Stimulated activated CD4-positive, alpha-beta T cell treated with anti-CD3 and anti-CD28 coated beads, Interleukin-15, amount 100 ng/mL, for 48 hours (primary cell): Measurements from ENCODE around the gene MORF4L1.
"Not testable (repeated sequence)": the region's sequence is repeated elsewhere in the genome, so short reads cannot be mapped to it uniquely, and the experiment has no call there.

Experiments used
- DNase-seq, 2 donors: peaks; one replicate each; pipeline ENCODE4 v3.0.0-alpha.2; 2020; ENCODE audit warnings: low read depth in 2 of 2

Gene MORF4L1, protein sequence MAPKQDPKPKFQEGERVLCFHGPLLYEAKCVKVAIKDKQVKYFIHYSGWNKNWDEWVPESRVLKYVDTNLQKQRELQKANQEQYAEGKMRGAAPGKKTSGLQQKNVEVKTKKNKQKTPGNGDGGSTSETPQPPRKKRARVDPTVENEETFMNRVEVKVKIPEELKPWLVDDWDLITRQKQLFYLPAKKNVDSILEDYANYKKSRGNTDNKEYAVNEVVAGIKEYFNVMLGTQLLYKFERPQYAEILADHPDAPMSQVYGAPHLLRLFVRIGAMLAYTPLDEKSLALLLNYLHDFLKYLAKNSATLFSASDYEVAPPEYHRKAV

DNA sequence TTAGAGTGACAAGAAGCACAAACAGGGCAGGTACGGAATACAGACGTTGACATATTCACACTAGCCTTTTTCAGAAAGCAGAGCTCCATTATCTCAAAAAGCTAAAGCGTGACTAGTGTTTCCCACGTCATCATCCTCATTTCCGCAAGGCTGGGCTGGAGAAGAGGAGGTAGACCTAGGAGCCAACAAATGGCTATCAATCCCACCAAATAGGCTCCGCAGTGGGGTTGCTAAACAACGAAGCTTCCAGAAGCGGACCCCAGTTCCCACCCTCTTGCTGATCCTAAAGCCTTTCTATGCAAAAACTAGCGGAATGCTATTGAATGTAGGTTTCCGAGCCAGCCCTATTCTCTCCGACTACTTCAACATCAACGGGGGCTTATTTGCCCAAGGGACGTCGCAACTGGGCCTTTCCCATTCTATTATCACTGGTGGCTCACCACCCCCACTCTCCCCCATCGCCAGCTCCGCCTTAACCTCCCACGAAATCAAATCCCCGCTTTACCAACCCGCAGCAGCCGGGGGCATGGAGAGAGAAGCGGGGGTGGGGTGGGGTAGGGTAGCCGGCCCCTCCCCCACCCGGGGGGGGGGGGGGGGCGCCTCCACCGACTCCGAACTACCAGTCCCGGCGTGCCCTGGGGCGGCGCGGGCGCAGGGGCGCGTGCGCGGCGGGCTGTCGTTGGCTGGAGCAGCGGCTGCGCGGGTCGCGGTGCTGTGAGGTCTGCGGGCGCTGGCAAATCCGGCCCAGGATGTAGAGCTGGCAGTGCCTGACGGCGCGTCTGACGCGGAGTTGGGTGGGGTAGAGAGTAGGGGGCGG lies at the start of gene MORF4L1:
Gene MORF4L1, plus strand, starts transcription at position 736 of the 817 bp plus-strand sequence. CDS start 128 bp downstream, outside the sequence.
- peak; percentile 91 to 94 for DNase-seq

DNA sequence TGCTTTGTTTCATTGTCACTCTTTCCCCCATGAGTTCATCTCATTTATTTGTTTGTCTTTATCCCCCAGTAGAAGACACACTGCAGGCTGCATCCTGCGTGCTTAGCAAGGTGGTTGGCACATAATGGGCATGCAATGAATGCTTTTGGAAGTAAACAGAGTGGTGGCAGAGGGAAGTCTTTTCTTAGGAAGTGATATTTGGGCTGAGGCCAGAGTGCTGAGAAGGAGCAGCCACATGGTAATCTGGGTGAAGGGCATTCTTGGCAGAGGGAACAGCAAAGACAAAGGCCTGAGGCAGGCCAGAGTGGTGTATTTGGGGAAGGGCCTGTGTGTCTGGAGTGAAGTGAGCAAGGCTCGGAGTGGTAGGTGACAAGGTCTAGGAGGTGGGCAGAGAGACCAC lies 43.8 kb upstream of the MORF4L1 start:
- no peak for DNase-seq

DNA sequence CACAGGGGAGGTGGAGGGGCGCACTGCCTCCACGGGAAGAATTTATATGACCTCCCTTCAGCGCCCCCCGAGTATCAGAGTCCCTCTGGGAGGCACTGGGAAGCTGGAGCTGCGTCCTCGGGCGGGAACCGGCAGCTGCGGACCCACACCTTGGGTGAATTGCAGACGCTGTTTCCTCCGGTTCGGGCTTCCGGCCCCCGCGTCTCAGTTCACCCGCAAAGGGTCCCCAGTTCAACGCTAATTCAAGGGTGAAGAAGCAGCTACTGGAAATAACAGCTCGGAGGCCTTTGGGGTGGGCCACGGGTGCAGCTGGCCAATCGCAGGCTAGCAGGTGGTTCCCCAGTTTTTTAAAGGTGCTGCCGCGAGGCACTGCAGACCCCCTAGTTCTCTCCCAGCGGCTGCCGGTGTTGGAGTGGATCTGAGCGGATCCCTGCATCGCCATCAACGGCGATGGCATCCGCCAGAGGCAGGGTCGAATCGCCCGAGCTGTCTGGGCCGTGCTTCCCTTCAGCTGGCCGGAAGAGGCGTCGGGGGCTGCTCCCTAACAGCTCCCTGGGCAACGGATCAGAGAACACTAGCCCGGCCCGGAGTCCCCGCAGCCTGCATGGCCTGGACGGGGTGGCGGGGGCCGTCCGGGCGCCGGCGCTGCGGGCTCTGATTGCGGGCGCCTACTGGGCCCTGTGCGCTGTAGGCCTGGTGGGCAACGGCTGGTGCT lies 42.0 kb upstream of the MORF4L1 start:
- DNase-seq = no peak

DNA sequence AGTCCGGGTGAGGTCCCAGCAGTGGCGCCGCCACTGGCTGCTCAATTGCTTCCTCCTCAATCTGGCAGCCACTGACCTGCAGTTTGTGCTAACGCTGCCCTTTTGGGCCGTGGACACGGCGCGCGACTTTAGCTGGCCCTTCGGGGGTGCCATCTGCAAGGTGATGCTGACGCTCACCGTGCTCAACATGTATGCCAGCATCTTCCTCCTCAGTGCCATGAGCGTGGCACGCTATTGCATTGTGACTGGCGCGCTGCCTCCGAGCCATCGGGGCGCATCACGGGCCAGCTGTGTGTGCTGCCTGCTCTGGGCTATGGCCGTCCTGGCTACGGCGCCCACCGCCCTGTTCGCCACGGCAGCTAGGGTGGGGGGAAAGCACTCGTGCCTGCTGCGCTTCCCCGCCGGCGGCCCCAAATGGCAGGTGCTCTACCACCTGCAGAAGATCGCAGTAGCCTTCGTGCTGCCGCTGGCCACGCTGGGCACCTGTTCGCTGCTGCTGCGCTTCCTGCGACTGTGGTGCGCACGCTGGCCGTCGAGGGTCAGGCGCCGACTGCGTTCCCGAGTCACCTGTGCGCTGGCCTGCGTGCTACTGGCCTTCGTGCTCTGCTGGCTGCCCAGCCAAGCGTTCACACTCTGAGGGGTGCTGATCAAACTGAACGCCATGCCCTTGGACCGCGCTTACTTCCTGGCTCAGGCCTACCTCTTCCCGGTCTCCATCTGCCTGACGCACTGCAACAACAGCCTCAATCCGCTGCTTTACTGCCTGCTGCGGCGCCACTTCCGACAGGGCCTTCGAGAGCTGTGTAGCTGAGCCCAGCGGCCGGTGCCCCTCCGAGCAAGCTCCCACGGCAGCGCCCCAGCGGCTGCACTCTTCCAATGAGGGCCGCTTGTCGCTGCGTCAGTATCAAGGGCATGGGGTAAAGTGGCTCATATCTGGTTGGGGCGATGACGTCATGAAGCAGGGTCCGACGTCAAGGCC lies 41.2 kb upstream of the MORF4L1 start:
- no peak for DNase-seq

DNA sequence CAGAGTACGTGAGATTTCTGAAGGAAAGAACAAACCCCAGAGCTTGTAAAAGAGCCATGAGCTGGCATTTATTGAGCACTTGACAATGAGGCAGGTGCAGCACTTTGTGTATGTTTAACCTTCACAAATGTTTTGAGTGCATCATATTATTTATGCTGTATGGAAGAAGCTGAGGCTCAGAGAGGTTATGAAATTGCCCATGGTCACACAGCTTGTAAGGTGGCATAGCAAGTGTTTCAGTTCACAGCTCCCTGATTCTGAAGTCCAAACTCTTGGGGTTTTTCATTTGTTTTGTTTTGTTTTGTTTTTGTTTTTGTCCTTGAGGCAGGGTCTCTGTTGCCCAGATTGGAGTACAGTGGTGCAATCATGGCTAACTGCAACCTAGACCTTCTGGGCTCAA lies 36.4 kb upstream of the MORF4L1 start:
- no peak for DNase-seq

DNA sequence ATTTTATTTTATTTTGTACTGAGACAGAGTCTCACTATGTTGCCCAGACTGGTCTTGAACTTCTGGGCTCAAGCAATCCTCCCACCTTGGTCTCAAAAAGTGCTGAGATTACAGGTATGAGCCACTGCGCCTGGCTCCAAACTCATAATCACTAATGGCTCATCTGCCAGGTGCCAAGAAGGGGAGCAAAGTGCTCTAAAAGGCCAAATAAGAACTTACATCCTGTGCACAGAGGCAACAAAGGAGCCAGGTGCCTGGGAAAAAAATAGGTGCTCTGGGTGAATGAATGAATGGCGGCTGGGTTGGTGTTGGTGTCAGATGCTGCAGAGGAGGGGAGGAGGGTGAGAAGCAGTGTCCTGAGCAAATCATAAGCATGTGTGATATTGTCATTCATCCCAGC lies 35.6 kb upstream of the MORF4L1 start:
- DNase-seq = no peak

DNA sequence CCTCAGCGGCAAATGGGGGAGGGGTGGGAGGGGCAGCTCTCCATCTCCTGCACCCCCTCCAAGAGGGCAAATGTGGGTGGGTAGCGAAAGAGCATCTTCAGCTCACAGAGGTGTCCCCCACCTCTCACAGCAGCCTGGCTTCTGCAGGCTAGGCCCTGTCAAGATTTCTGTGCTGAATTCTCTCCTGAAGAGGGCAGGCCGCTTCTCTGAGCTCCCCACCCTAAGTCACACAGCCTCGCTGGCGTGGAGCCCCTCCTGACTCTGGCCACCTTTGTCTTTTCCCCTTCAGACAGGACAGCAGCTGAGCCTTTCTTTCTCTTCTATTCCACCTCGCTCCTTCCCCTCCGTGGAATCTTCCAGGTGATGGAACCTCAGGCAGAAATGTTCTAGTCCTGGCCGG lies 35.1 kb upstream of the MORF4L1 start:
- no peak for DNase-seq

DNA sequence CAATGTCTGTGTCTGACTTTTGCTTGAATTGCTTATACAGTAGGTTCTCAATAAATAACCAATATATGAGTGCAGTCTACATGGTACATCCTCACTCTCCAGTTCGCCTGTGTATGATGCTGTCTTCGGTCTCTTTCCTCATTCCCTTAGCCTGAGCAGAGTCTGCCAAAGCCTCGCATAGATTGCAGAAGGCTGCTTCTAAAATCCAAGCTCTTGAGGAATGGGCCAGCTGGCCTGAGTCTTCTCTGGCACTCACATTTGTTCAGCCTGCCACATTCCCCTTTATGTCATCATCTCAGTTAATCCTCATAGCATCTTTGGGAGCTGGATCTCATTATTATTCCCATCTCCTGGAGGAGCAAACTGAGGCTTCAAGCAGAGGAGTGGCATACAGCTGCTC lies 34.2 kb upstream of the MORF4L1 start:
- DNase-seq = no peak

DNA sequence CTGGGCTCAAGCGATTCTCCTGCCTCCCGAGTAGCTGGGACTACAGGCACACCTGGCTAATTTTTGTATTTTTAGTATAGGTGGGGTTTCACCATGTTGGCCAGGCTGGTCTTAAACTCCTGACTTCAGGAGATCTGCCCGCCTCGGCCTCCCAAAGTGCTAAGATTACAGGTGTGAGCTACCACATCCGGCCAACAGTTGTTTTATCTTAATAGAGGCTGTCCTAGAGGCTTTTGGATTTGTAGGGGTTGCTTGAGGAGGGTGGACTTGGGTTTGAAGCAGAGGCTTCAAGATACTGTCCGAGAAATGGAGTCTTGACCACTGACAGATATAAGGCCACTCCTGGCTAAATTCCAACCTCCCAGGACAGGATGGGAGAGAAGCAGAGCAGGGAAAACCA lies 33.5 kb upstream of the MORF4L1 start:
- DNase-seq = not testable (repeated sequence)

DNA sequence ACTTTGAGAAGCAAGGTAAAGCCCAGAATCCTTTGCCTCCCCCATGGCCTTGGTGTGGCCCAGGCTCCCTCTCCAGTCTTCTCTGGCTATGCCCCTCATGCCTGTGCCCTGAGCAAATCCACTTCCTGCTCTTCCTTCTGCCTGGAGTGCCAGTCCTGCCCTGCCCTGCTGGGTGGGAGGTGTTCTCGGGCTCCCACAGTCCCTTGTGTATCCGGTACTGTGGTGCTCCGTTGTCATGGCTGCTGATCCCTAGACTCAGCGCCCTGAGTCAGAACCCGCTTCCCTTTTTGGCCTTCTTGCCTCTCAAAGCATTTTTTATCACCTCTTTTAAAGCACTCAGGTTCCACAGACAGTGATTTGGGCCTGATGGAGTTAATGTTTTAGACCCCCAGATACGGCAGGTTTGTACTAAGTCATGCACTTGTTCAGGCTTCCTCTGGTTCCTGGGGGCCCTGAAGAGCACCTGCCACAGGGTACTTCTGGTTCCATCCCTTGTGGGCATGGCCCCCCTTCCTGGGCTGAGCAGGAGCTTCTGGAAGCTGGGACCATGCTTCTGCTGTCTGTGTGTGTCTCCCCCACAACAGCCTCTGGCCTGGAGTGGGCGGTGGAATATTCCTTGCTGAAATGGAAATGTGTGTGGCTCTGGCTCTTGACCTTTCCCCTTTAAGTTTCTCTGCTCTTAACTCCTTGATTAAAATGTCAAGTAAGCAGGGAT lies 31.9 kb upstream of the MORF4L1 start:
- DNase-seq = no peak

DNA sequence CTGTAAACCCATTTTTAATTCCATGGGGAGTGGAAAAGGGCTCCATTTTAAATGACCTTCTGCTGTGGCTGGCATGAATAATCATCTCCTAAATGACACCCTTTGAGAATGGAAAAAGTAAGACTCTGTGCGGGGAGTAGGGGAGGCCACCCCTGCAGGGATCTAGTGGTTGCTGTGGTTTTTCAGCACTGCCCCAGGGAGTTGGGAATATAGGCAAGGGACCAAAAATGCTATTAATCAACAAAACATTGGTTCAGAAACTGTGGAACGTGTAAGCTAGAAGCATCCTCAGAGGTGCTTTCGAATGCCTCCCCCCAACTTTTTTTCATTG lies 31.3 kb upstream of the MORF4L1 start:
- no peak for DNase-seq

DNA sequence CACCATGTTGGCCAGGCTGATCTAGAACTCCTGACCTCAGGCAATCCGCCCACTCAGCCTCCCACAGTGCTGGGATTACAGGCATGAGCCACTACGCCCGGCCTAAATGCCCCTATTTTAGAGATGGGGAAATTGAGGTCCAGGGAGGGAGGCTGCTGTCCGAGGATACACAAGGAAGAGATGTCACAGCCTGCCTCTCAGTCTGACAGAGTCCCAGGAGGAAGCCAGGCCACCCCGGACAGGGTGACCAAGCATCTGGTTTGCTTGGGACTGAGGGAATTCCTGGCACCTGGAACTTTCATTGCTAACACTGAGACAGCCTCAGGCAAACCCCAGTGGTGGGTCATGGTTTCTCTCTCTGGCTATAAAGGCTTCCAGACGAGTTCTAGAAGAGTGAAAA lies 30.8 kb upstream of the MORF4L1 start:
- DNase-seq = no peak

DNA sequence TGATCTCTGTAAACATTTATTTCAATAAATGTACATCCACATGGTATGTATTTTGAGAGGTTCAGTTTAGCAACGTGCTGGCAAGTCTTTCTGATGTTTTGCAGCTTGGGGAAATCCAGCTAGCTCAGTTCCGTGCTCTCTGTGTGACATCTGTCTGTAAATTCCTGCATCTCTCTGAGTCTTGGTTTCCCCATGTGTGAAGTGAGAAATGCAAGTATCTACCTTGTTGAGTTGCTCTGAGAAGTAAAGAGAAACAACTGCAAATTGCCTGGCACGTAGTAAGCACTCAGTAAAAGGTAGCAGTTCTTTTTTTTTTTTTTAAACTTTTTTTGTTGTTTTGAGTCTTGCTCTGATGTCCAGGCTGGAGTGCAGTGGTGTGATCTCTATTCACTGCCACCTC lies 30.2 kb upstream of the MORF4L1 start:
- no peak for DNase-seq

DNA sequence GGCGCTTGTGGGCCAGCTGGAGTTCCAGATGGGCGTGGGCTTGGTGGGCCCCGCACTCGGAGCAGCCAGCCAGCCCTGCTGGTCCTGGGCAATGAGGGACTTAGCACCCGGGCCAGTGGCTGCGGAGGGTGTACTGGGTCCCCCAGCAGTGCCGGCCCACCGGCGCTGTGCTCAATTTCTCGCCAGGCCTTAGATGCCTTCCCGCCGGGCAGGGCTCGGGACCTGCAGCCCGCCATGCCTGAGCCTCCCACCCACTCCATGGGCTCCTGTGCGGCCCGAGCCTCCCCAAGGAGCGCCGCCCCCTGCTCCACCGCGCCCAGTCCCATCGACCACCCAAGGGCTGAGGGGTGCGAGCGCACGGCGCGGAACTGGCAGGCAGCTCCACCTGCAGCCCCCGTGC lies 25.8 kb upstream of the MORF4L1 start:
- DNase-seq = not testable (repeated sequence)

DNA sequence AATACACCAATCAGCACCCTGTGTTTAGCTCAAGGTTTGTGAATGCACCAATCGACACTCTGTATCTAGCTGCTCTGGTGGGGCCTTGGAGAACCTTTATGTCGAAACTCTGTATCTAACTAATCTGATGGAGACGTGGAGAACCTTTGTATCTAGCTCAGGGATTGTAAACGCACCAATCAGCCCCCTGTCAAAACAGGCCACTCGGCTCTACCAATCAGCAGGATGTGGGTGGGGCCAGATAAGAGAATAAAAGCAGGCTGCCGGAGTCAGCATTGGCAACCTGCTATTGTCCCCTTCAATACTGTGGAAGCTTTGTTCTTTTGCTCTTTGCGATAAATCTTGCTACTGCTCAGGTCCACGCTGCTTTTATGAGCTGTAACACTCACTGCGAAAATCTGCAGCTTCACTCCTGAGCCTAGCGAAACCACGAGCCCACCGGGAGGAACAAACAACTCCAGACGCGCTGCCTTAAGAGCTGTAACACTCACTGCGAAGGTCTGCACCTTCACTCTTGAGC lies 25.2 kb upstream of the MORF4L1 start:
- DNase-seq = not testable (repeated sequence)

DNA sequence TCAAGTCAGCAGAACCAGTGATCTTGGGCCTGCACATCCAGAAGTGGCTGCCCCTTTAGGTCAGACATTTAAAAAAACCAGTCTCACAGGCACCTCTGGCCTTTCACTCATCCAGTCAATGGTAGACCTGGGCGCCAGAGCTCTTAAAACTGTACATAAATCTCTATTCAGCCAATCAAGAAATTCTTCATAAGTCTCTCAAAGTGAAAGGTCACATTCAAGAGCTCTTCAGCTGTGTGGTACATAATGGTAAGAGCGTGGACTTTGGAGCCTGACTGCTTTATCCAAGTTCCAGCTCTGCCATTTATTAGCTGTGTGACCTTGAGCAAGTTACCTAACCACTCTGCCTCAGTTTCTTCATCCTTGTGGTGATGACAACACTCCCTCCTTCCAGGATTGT lies 22.3 kb upstream of the MORF4L1 start:
- DNase-seq = no peak

DNA sequence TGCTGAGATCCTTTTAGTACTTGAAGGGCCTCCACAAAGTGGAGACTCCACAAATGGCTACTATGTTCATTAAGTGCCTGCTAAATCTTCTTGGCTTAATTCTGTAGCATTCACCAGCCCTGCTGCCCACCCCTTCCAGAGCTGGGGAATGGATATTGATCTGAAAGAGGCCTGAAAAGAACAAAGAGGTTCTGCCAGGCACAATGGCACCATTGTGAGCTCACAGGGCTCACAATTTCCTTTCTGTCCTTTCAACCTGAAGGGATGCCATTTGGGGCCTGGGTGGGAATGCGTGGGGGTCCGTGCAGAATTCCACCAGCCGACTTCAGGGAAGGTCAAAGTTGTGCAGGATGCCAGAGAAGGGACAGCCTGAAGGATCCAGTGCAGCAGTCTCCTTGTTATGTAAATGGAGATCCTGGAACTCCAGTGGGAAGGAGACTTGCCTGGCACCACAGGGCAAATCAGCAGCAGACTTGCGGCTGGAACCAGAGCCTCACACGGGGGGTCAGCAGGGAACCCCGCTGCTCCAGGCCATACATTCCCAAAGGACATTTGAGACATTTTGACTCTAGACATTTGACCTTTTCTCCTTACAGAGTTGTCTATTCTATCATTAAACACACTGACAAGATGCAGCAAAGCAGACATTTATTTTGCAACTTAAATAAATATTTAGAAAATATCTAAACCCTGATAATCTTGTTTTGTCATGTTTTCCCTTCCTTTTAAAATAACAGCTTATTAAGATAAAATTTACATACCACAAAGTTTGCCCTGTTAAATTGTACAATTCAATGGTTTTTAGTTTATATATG lies 21.5 kb upstream of the MORF4L1 start:
- no peak for DNase-seq

DNA sequence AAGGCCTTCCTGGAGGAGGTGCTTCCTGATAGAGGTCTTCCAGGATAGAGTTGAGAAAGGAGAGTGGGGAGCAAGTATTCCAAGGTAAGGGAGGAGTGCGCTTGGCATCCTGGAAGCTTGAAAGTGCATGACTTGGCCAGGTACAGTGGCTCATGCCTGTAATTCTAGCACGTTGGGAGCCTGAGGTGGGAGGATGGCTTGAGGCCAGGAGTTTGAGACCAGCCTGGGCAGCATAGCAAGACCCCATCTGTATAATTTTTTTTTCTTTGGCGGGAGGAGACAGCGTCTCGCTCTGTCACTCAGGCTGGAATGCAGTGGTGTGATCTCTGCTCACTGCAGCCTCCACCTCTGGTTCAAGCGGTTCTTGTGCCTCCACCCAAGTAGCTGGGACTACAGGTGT lies 19.2 kb upstream of the MORF4L1 start:
- no peak for DNase-seq

DNA sequence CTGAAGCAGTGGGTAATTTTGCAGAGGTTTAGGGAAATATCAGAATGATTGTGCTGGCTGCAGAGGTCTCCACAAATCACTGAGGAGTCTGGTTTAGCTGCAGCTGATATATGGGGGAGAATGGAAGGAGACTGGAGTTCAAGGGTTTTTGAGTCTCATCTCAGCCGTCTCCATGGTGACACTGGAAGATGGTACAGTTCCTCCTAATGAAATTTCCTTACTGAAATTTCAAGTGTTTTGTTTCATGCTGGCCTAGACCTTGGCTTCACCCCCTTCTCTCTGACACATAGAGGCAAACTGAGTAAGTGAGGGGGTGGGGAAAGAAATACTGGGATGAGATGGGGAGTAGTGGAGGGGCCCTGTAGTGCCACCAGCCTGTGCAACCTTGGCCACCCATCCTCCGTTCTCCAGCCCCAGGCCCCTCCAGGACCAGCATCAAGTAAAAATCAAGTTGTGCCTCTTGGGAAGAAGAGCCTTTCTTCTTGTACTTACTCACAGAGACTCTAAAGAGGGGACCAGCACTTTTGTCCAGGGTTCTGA lies 17.8 kb upstream of the MORF4L1 start:
- DNase-seq = no peak
